ENCODE data around the gene SORCS3. TPM values are rescaled to one million over a fixed set of nuclear protein-coding genes. Genes with fewer than 3 reads are reported as not detected.

Gene SORCS3
- total and polyA plus RNA-seq, 2 of the 4 experiments (the other 2 are of a cell fraction), result not detected

DNA sequence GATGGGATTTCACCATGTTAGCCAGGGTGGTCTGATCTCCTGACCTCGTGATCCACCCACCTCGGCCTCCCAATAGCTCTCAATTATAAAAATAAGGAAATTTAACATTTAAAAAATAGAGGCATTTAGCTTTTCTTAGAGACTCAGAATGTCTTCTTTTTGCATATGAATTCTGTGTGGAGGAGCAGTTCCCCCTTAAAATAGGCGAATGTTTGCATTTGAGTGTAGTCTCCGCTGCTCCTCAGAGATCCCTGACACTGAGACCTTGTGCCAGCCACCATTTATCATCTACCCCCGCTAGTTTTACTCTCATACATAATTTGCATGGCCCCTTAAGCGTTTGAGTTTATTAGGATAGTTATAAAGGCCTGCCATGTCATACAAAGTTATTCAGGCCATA lies 461.9 kb downstream of the SORCS3 start:
- Histone ChIP-seq H4K20me1 (ENCODE audit: insufficient read depth, low read length) (no peaks in the 10 kb centered on the region), H4K8ac (ENCODE audit: low read depth in 2 of 2, low read length in 2 of 2) (no peak overlapping the region), H2BK20ac (ENCODE audit: low read depth, low read length) (no peak overlapping the region), H2AFZ (replicated peaks; ENCODE audit: low read length, poor library complexity) (no peak overlapping the region), H3K9me1 (ENCODE audit: insufficient read depth, low read length) (no peaks in the 10 kb centered on the region), H3K14ac (replicated peaks; ENCODE audit: low read depth, low read length) (no peak overlapping the region), H3K18ac (ENCODE audit: low read depth, low read length) (no peak overlapping the region), H4K91ac (ENCODE audit: insufficient read depth, low read depth, low read length) (no peak overlapping the region), H2BK120ac (ENCODE audit: low read depth, low read length) (no peak overlapping the region), H2BK5ac (ENCODE audit: low read depth, low read length, poor library complexity, severe bottlenecking) (no peak overlapping the region), H3K23ac (ENCODE audit: low read depth, low read length) (no peak overlapping the region), H3K27ac (ENCODE audit: insufficient read depth, low read length) (no peak overlapping the region), H3K9ac (ENCODE audit: low read depth, low read length) (no peak overlapping the region), H3K4me2 (ENCODE audit: low read depth, low read length) (no peak overlapping the region), H3K79me1 (ENCODE audit: low read depth in 1 of 2, low read length in 2 of 2) (no peaks in the 10 kb centered on the region), H3K9me3 (ENCODE audit: control insufficient read depth, insufficient read depth, low read length) (peaks cover 5% of the 10 kb centered on the region; the same call in 1 of the 2 replicates), H3K4me3 (ENCODE audit: insufficient read depth, low read depth, low read length) (no peak overlapping the region), H3K56ac (ENCODE audit: extremely low read depth, insufficient read depth, low read length) (no peak overlapping the region), H3K27me3 (ENCODE audit: control insufficient read depth, insufficient read depth, low read length) (no peaks in the 10 kb centered on the region), H3K36me3 (ENCODE audit: control insufficient read depth, insufficient read depth, low read length) (no peaks in the 10 kb centered on the region), H2AK5ac (ENCODE audit: low read depth, low read length) (no peak overlapping the region), H2BK15ac (ENCODE audit: low read depth, low read length) (no peak overlapping the region), H3K4ac (ENCODE audit: low read depth, low read length) (no peak overlapping the region), H3K4me1 (ENCODE audit: control insufficient read depth, insufficient read depth, low read length) (no peaks in the 10 kb centered on the region), H2AK9ac (replicated peaks; ENCODE audit: low read depth, low read length, poor library complexity) (no peak overlapping the region), H4K5ac (ENCODE audit: low read depth, low read length) (no peak overlapping the region)
- intact Hi-C loops (cut with micrococcal nuclease), result no loop called here
- TF ChIP-seq, protein P1, sequence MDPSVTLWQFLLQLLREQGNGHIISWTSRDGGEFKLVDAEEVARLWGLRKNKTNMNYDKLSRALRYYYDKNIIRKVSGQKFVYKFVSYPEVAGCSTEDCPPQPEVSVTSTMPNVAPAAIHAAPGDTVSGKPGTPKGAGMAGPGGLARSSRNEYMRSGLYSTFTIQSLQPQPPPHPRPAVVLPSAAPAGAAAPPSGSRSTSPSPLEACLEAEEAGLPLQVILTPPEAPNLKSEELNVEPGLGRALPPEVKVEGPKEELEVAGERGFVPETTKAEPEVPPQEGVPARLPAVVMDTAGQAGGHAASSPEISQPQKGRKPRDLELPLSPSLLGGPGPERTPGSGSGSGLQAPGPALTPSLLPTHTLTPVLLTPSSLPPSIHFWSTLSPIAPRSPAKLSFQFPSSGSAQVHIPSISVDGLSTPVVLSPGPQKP (IDR thresholded peaks at IDR 0.05; ENCODE audit: borderline replicate concordance, low read depth, low read length), result no peak
- TF ChIP-seq RAD21 (IDR thresholded peaks at IDR 0.05; ENCODE audit: low read length), result no peak
- no peak for TF ChIP-seq MAFK (IDR thresholded peaks at IDR 0.05; ENCODE audit: low read depth, low read length)
- no peak for TF ChIP-seq USF2 (IDR thresholded peaks at IDR 0.05; ENCODE audit: low read depth, low read length)
- no peak for TF ChIP-seq CTCF (conservative IDR thresholded peaks at IDR 0.05; ENCODE audit: low read depth, low read length)
- in situ Hi-C loops (cut with MboI; ENCODE audit: low sequenced_read_pairs), result no loop called here
- ChIA-PET CTCF (no interaction called here), POLR2A (ENCODE audit: unreplicated experiment) (no interaction called here)
- no TSS peak for BruUV-seq (replicated peaks)
- DNase-seq (no peak), ATAC-seq (ENCODE audit: low read depth) (no peak)
- dilution Hi-C loops (cut with HindIII; ENCODE audit: low sequenced_read_pairs, unreplicated experiment), result no loop called here
- WGBS, 2 experiments (ENCODE audit: extremely low coverage in 2 of 2, insufficient read length in 1 of 2), result no CpG with 5 or more reads among the region's 6 CpGs

All from IMR-90 (cell line).